ENCODE measurements around the gene IYD.

GRCh38 chr6:150377211-150377781, 8.5 kb downstream of the IYD start:
- TF ChIP-seq REST (IDR thresholded peaks at IDR 0.05; ENCODE audit: low read depth, low read length) (no peak), CTCF (IDR thresholded peaks at IDR 0.05) (no peak), RAD21 (IDR thresholded peaks at IDR 0.05; ENCODE audit: low read length) (no peak)
